WERI-Rb-1 (cell line): ENCODE results near the gene KCNN3.

Experiments used
- DNase-seq: peaks from one replicate; pipeline ENCODE4 v3.0.0-alpha.2; 2020
- H3K27ac ChIP-seq: fragments of 250-450 bp; sonication (Bioruptor Pico); 2 replicates; pipeline ENCODE4 v1.5.1; 2020; ENCODE audit warnings: mild to moderate bottlenecking, moderate library complexity
- H3K27me3 ChIP-seq: fragments of 250-450 bp; sonication (Bioruptor Pico); 2 replicates; pipeline ENCODE4 v1.5.1; 2021; ENCODE audit warnings: mild to moderate bottlenecking, low read depth, moderate library complexity; ENCODE audit not compliant: insufficient read depth, severe bottlenecking
- H3K36me3 ChIP-seq: fragments of 250-450 bp; sonication (Bioruptor Pico); 2 replicates; pipeline ENCODE4 v1.5.1; 2020; ENCODE audit warnings: mild to moderate bottlenecking, moderate library complexity
- H3K4me3 ChIP-seq: 2 replicates; pipeline ENCODE4 v1.5.1; 2011; ENCODE audit warnings: low read depth, mild to moderate bottlenecking, control low read depth, low read length
- H3K9me3 ChIP-seq: fragments of 250-450 bp; sonication (Bioruptor Pico); 2 replicates; pipeline ENCODE4 v1.5.1; 2021; ENCODE audit warnings: mild to moderate bottlenecking, moderate library complexity; ENCODE audit not compliant: severe bottlenecking
- CTCF ChIP-seq: IDR thresholded peaks from 2 replicates; pipeline ENCODE4 v1.5.1; 2011; ENCODE audit warnings: low read depth, mild to moderate bottlenecking, control low read depth, inconsistent platforms, low read length

The KCNN3 gene

GRCh38 chr1:154832384-154832783, 37.7 kb downstream of the KCNN3 start:
- no peaks in the 10 kb centered on the region for H3K36me3 ChIP-seq
- H3K27me3 ChIP-seq, result no peaks in the 10 kb centered on the region
- H3K27ac ChIP-seq, result no peak overlapping the region
- no peaks in the 10 kb centered on the region for H3K9me3 ChIP-seq
- TF ChIP-seq CTCF, result no peak
- H3K4me3 ChIP-seq, result no peak overlapping the region
- no peak for DNase-seq

- no peaks in the 10 kb centered on the region for H3K36me3 ChIP-seq
- DNase-seq, result no peak
Measured at GRCh38 chr1:154831462-154831861, 38.6 kb downstream of the KCNN3 start.

GRCh38 chr1:154829062-154829461, 41.0 kb downstream of the KCNN3 start:
- H3K9me3 ChIP-seq, result no peaks in the 10 kb centered on the region
- no peak overlapping the region for H3K4me3 ChIP-seq
- H3K36me3 ChIP-seq, result no peaks in the 10 kb centered on the region
- no peak for DNase-seq
- H3K27me3 ChIP-seq, result no peaks in the 10 kb centered on the region
- H3K27ac ChIP-seq, result no peak overlapping the region
- no peak for TF ChIP-seq CTCF

More at GRCh38 chr1:154831462-154831861, 38.6 kb downstream of the KCNN3 start:
- no peaks in the 10 kb centered on the region for H3K27me3 ChIP-seq
- no peaks in the 10 kb centered on the region for H3K9me3 ChIP-seq
- TF ChIP-seq CTCF, result no peak
- H3K4me3 ChIP-seq, result no peak overlapping the region
- H3K27ac ChIP-seq, result no peak overlapping the region

GRCh38 chr1:154824179-154825000, 45.7 kb downstream of the KCNN3 start:
- Histone ChIP-seq H3K27me3 (no peaks in the 10 kb centered on the region), H3K4me3 (no peak overlapping the region), H3K36me3 (no peaks in the 10 kb centered on the region), H3K27ac (no peak overlapping the region), H3K9me3 (no peaks in the 10 kb centered on the region)
- no peak for TF ChIP-seq CTCF
- DNase-seq, result no peak

- H3K4me3 ChIP-seq, result no peak overlapping the region
Measured at GRCh38 chr1:154822717-154823116, 47.4 kb downstream of the KCNN3 start.

More at GRCh38 chr1:154822717-154823116, 47.4 kb downstream of the KCNN3 start:
- no peaks in the 10 kb centered on the region for H3K27me3 ChIP-seq
- DNase-seq, result no peak
- H3K27ac ChIP-seq, result no peak overlapping the region
- no peak for TF ChIP-seq CTCF
- H3K36me3 ChIP-seq, result no peaks in the 10 kb centered on the region
- H3K9me3 ChIP-seq, result no peaks in the 10 kb centered on the region
